Parathyroid adenoma (tissue), 2 donors: ENCODE results near the gene RAD51AP1.

ENCODE experiments used
- H2AFZ ChIP-seq: fragments of 300-600 bp; sonication (generic); one replicate; pipeline ENCODE4 v1.7.0; 2017; ENCODE audit warnings: antibody characterized with exemption, mild to moderate bottlenecking
- H3K27ac ChIP-seq: fragments of 300-600 bp; sonication (generic); one replicate; pipeline ENCODE4 v1.7.0; 2017
- H3K27me3 ChIP-seq: fragments of 300-600 bp; sonication (generic); one replicate; pipeline ENCODE4 v1.7.0; 2017; ENCODE audit warnings: low read length; ENCODE audit not compliant: control insufficient read depth, insufficient read depth
- H3K36me3 ChIP-seq: fragments of 300-600 bp; sonication (generic); one replicate; pipeline ENCODE4 v1.7.0; 2017; ENCODE audit warnings: low read length; ENCODE audit not compliant: control insufficient read depth, insufficient read depth
- H3K4me1 ChIP-seq: fragments of 300-600 bp; sonication (generic); one replicate; pipeline ENCODE4 v1.7.0; 2017; ENCODE audit warnings: control low read depth
- H3K4me2 ChIP-seq: fragments of 300-600 bp; sonication (generic); one replicate; pipeline ENCODE4 v1.7.0; 2017; ENCODE audit warnings: low read length
- H3K4me3 ChIP-seq: fragments of 300-600 bp; sonication (generic); one replicate; pipeline ENCODE4 v1.7.0; 2017; ENCODE audit warnings: low read depth, low read length
- H3K79me2 ChIP-seq: fragments of 300-600 bp; sonication (generic); one replicate; pipeline ENCODE4 v1.7.0; 2017; ENCODE audit warnings: control low read depth
- H3K9ac ChIP-seq: fragments of 300-600 bp; sonication (generic); one replicate; pipeline ENCODE4 v1.7.0; 2017; ENCODE audit warnings: mild to moderate bottlenecking
- H3K9me3 ChIP-seq: fragments of 300-600 bp; sonication (generic); one replicate; pipeline ENCODE4 v1.7.0; 2017; ENCODE audit warnings: low read length; ENCODE audit not compliant: control insufficient read depth
- CTCF ChIP-seq: fragments of 300-600 bp; sonication (generic); IDR thresholded peaks from one replicate; pipeline ENCODE4 v1.7.0; 2017; ENCODE audit warnings: antibody characterized with exemption, mild to moderate bottlenecking
- donor health status: primary hyperparathyroidism.

The RAD51AP1 gene

GRCh38 chr12:4587108-4587507 lies 48.4 kb downstream of the RAD51AP1 start:
- H3K27ac ChIP-seq: no peak overlapping the region
- no peaks in the 10 kb centered on the region for H3K9me3 ChIP-seq
- H3K9ac ChIP-seq: no peak overlapping the region
- H3K4me2 ChIP-seq: no peak overlapping the region
- no peaks in the 10 kb centered on the region for H3K79me2 ChIP-seq
- no peak for TF ChIP-seq CTCF
- no peaks in the 10 kb centered on the region for H3K36me3 ChIP-seq
- H3K4me1 ChIP-seq: no peaks in the 10 kb centered on the region
- no peak overlapping the region for H3K4me3 ChIP-seq
- H2AFZ ChIP-seq: no peak overlapping the region
- H3K27me3 ChIP-seq: no peaks in the 10 kb centered on the region

GRCh38 chr12:4588916-4589315 lies 50.2 kb downstream of the RAD51AP1 start:
- H2AFZ ChIP-seq: no peak overlapping the region
- H3K4me2 ChIP-seq: no peak overlapping the region
- H3K27me3 ChIP-seq: no peaks in the 10 kb centered on the region
- no peaks in the 10 kb centered on the region for H3K9me3 ChIP-seq
- H3K9ac ChIP-seq: no peak overlapping the region
- H3K4me3 ChIP-seq: no peak overlapping the region
- no peaks in the 10 kb centered on the region for H3K79me2 ChIP-seq
- no peaks in the 10 kb centered on the region for H3K36me3 ChIP-seq
- H3K4me1 ChIP-seq: no peaks in the 10 kb centered on the region
- no peak for TF ChIP-seq CTCF
- H3K27ac ChIP-seq: no peak overlapping the region

DNA sequence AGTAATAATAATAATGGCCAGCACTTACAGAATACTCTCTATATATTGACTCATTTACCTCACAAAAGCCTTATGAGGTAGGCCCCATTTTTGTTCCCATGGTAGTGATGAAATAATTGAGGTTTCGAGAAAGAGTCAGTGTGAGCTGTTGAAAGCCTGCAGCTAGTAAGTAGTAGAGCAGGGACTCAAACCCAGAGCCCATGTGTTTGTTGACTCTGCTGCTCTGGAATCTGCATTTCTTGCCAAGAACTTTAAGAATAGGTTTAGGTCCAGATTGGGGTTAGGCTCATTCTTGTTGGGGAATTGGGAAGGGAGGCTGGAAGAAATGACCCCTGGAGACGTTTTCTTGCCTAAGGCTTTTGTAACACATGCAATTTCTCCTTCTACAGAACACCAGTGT lies 51.3 kb downstream of the RAD51AP1 start:
- no peak overlapping the region for H3K4me3 ChIP-seq
- H3K27ac ChIP-seq: no peak overlapping the region
- H3K9ac ChIP-seq: no peak overlapping the region
- H3K79me2 ChIP-seq: no peaks in the 10 kb centered on the region
- TF ChIP-seq CTCF: no peak
- H3K4me1 ChIP-seq: no peaks in the 10 kb centered on the region
- H3K36me3 ChIP-seq: no peaks in the 10 kb centered on the region
- no peaks in the 10 kb centered on the region for H3K9me3 ChIP-seq
- H3K27me3 ChIP-seq: no peaks in the 10 kb centered on the region
- no peak overlapping the region for H2AFZ ChIP-seq
- H3K4me2 ChIP-seq: no peak overlapping the region

- Histone ChIP-seq H3K4me1 (no peaks in the 10 kb centered on the region), H3K9ac (no peak overlapping the region), H3K27ac (no peak overlapping the region), H3K9me3 (no peaks in the 10 kb centered on the region), H3K4me3 (no peak overlapping the region), H3K79me2 (no peaks in the 10 kb centered on the region), H3K4me2 (no peak overlapping the region), H3K36me3 (no peaks in the 10 kb centered on the region), H3K27me3 (no peaks in the 10 kb centered on the region), H2AFZ (no peak overlapping the region)
- no peak for TF ChIP-seq CTCF
Observed at GRCh38 chr12:4591180-4591687, 52.5 kb downstream of the RAD51AP1 start.

- Histone ChIP-seq H3K9me3 (no peaks in the 10 kb centered on the region), H3K9ac (no peak overlapping the region), H3K4me1 (no peaks in the 10 kb centered on the region), H3K4me2 (no peak overlapping the region), H3K27me3 (no peaks in the 10 kb centered on the region), H3K36me3 (no peaks in the 10 kb centered on the region), H3K27ac (no peak overlapping the region), H3K4me3 (no peak overlapping the region), H3K79me2 (no peaks in the 10 kb centered on the region), H2AFZ (no peak overlapping the region)
- no peak for TF ChIP-seq CTCF
Observed at GRCh38 chr12:4595881-4596280, 57.2 kb downstream of the RAD51AP1 start.
